Neutrophil (primary cell): ENCODE data around the gene PODNL1.

Source experiments
- H3K27ac ChIP-seq: fragments of 200-600 bp; sonication (generic); 2 replicates; pipeline ENCODE4 v1.5.1; 2016; ENCODE audit warnings: mild to moderate bottlenecking, moderate library complexity
- H3K27me3 ChIP-seq: fragments of 200-600 bp; sonication (generic); 2 replicates; pipeline ENCODE4 v1.6.0; 2016; ENCODE audit warnings: mild to moderate bottlenecking
- H3K36me3 ChIP-seq: fragments of 200-600 bp; sonication (generic); 2 replicates; pipeline ENCODE4 v1.5.1; 2017
- H3K4me1 ChIP-seq, 2 experiments: fragments of 200-600 bp in 1 of 2; sonication (generic) in 1 of 2; 1 replicate in 1 of 2; 2 replicates in 1 of 2; pipeline versions ENCODE4 v1.5.1 to v1.6.1; 2013 to 2016; ENCODE audit warnings: low read depth in 1 of 2, low read length in 1 of 2, mild to moderate bottlenecking in 1 of 2, moderate library complexity in 1 of 2; ENCODE audit not compliant: control insufficient read depth in 1 of 2, insufficient read depth in 1 of 2
- H3K4me3 ChIP-seq, 2 experiments: fragments of 200-600 bp in 1 of 2; sonication (generic) in 1 of 2; 1 replicate in 1 of 2; 2 replicates in 1 of 2; pipeline ENCODE4 v1.5.1; 2013 to 2016; ENCODE audit warnings: low read depth in 1 of 2, low read length in 1 of 2, mild to moderate bottlenecking in 1 of 2, moderate library complexity in 1 of 2
- H3K9me3 ChIP-seq: fragments of 200-600 bp; sonication (generic); 2 replicates; pipeline ENCODE4 v1.5.1; 2016
- TF ChIP-seq, protein P1 (sequence below): fragments of 200-600 bp; sonication (generic); IDR thresholded peaks from 2 replicates; pipeline ENCODE4 v1.5.1; 2016; ENCODE audit warnings: antibody characterized with exemption

Gene PODNL1

DNA sequence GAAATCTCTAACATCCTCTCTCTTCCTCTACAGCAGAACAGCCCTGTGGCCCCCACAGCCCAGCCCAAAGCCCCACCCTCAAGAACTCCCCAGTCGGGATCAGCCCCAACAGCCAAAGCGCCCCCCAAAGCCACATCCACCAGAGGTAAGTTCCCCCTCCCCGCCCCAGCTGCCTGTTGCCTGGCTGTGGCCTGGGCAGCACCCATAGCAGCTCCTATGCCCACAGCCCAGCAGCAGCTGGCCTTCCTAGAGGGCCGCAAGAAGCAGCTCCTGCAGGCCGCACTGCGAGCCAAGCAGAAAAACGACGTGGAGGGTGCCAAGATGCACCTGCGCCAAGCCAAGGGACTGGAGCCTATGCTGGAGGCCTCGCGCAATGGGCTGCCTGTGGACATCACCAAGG lies 17.7 kb downstream of the PODNL1 start:
- H3K36me3 ChIP-seq: peaks cover 57% of the 10 kb centered on the region
- no peaks in the 10 kb centered on the region for H3K4me1 ChIP-seq
- no peaks in the 10 kb centered on the region for H3K9me3 ChIP-seq
- H3K4me3 ChIP-seq: no peak overlapping the region
- H3K27me3 ChIP-seq: no peaks in the 10 kb centered on the region
- H3K27ac ChIP-seq: no peak overlapping the region
- TF ChIP-seq, protein P1, sequence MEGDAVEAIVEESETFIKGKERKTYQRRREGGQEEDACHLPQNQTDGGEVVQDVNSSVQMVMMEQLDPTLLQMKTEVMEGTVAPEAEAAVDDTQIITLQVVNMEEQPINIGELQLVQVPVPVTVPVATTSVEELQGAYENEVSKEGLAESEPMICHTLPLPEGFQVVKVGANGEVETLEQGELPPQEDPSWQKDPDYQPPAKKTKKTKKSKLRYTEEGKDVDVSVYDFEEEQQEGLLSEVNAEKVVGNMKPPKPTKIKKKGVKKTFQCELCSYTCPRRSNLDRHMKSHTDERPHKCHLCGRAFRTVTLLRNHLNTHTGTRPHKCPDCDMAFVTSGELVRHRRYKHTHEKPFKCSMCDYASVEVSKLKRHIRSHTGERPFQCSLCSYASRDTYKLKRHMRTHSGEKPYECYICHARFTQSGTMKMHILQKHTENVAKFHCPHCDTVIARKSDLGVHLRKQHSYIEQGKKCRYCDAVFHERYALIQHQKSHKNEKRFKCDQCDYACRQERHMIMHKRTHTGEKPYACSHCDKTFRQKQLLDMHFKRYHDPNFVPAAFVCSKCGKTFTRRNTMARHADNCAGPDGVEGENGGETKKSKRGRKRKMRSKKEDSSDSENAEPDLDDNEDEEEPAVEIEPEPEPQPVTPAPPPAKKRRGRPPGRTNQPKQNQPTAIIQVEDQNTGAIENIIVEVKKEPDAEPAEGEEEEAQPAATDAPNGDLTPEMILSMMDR: no peak

DNA sequence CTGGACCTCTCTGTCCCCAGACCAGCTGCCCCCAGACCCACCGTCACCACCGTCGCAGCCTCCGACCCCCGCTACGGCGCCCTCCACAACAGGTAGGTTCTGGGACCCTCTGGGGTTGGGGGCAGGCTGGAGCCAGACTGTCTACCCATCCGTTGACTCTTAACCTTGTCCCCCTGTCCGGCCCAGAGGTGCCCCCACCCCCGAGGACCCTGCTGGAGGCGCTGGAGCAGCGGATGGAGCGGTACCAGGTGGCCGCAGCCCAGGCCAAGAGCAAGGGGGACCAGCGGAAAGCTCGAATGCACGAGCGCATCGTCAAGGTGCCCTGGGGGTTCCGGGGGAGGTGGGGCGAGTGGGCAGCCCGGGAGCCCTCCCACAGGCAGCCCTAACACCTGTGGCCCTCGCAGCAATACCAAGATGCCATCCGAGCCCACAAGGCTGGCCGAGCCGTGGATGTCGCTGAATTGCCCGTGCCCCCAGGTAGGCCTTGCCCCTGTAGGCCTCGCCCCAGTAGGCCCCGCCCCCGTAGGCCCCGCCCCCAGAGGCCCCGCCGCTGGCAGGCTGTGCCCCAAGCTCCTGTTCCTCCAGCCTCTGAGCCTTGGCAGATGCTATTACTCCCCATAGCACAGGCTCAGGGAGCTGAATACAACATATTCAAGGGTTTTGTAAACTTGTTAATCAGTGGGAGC lies 19.3 kb downstream of the PODNL1 start:
- no peaks in the 10 kb centered on the region for H3K9me3 ChIP-seq
- peaks cover 58% of the 10 kb centered on the region for H3K36me3 ChIP-seq
- no peaks in the 10 kb centered on the region for H3K27me3 ChIP-seq
- H3K4me1 ChIP-seq: no peaks in the 10 kb centered on the region
- TF ChIP-seq, protein P1: no peak
- no peak overlapping the region for H3K4me3 ChIP-seq
- H3K27ac ChIP-seq: no peak overlapping the region

DNA sequence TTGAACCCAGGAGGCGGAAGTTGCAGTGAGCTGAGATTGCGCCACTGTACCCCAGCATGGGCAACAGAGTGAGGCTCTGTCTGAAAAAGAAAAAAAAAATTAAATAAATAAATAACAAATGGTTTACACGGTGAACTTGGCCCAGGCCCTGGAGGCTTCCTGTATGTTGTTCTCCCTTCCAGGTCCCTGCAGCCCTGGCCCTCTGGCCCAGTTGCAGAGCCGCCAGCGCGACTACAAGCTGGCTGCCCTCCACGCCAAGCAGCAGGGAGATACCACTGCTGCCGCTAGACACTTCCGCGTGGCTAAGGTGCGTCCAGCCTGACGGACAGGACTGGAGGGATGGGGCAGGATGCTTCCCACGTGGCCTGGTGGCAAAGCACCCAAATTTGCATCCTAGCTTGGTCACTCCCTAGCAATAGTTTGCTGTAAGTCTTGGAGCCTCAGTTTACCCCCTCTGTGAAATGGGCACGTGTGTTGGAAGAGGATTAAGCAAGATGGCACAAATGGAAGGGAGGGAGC lies 20.3 kb downstream of the PODNL1 start:
- no peaks in the 10 kb centered on the region for H3K4me1 ChIP-seq
- peaks cover 59% of the 10 kb centered on the region for H3K36me3 ChIP-seq
- H3K9me3 ChIP-seq: no peaks in the 10 kb centered on the region
- H3K27ac ChIP-seq: no peak overlapping the region
- TF ChIP-seq, protein P1: no peak
- no peak overlapping the region for H3K4me3 ChIP-seq
- H3K27me3 ChIP-seq: no peaks in the 10 kb centered on the region

DNA sequence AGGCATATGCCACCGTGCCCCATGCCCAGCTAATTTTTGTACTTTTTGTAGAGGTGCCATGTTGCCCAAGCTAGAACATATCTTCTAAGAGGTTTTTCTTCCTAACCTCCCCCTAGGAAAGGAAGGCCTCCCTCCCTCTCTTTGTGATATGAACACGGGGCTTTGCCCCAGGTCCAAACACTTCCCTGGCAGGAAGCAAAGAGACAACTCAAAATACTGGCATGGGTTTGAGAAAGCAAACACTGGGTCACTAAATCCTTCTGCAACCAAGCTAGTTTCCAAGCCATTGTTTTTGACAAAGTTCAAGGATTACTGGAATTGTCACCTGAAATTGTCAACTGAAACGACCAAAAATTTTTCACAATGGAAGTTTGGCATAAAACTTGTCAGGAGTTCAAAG lies 23.4 kb downstream of the PODNL1 start:
- TF ChIP-seq, protein P1: no peak
- Histone ChIP-seq H3K36me3 (peaks cover 50% of the 10 kb centered on the region), H3K4me3 (no peak overlapping the region)

DNA sequence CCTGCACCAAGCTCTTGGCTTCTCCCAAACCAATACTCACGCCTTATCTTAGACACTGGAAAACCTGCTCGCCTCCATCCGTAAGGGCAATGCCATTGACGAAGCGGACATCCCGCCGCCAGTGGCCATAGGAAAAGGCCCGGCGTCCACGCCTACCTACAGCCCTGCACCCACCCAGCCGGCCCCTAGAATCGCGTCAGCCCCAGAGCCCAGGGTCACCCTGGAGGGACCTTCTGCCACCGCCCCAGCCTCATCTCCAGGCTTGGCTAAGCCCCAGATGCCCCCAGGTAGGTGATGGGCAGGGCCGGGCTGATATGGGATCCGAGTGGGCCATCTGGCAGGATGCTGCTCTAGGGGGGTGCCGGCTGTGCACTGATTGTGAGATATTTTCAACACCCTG lies 24.9 kb downstream of the PODNL1 start:
- no peak overlapping the region for H3K4me3 ChIP-seq
- H3K4me1 ChIP-seq: peaks cover 0 to 10% of the 10 kb centered on the region in 2 experiments
- H3K9me3 ChIP-seq: no peaks in the 10 kb centered on the region
- no peaks in the 10 kb centered on the region for H3K27me3 ChIP-seq
- H3K36me3 ChIP-seq: peaks cover 38% of the 10 kb centered on the region
- H3K27ac ChIP-seq: no peak overlapping the region
- TF ChIP-seq, protein P1: no peak

More for the DNA sequence above, 23.4 kb downstream of the PODNL1 start:
- H3K9me3 ChIP-seq: no peaks in the 10 kb centered on the region
- H3K4me1 ChIP-seq: peaks cover 0 to 10% of the 10 kb centered on the region in 2 experiments
- no peaks in the 10 kb centered on the region for H3K27me3 ChIP-seq
- H3K27ac ChIP-seq: no peak overlapping the region
